GM21825 (cell line): ENCODE measurements around the gene TENM4.
A peak's percentile ranks its signal among the peaks of the same experiment; 100 is the strongest.

ENCODE experiments used
- ATAC-seq: cut with Tn5 transposase; IDR thresholded peaks from one replicate; pipeline ENCODE4 v1.9.1; 2021; ENCODE audit warnings: mild to moderate bottlenecking, moderate library complexity; ENCODE audit not compliant: unreplicated experiment

The TENM4 gene

DNA sequence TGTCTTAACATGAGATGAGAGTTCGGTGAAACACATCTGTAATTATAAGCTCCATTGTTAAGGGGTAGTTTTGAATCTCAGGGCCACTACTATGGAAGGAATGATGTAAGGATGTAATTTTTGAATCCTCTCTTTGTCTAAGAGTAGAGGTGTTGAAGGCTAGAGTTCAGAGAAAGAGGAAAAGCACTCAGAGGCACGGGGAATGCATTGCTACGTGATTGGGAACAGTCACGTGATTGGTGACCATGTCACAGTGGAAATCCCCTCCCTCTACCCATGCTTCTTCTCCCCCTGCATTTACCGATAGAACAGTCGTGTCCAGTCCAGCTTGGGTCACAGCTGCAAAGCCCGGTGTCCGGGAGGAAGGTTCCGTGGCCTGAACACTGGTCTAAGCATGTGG lies 635.8 kb downstream of the TENM4 start:
- ATAC-seq: no peak

DNA sequence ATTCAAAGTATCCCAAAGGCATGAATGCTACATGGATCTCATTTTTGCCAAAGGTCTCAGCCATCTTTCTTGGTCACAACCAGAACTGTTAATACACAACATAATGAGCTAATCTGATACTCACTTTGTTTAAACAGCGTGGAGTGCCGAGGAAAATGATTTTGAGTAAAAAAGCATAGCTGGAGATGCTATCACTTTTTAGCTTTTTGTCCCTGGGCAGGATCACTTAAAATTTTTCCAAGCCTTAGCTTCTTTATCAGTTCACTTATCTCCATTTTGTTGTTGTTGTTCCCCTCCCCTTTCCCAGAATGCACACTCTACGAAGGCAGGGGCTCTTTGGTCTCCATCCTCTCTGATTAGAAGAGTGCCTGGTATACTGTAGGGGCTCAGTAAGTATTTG lies 636.8 kb downstream of the TENM4 start:
- no peak for ATAC-seq

DNA sequence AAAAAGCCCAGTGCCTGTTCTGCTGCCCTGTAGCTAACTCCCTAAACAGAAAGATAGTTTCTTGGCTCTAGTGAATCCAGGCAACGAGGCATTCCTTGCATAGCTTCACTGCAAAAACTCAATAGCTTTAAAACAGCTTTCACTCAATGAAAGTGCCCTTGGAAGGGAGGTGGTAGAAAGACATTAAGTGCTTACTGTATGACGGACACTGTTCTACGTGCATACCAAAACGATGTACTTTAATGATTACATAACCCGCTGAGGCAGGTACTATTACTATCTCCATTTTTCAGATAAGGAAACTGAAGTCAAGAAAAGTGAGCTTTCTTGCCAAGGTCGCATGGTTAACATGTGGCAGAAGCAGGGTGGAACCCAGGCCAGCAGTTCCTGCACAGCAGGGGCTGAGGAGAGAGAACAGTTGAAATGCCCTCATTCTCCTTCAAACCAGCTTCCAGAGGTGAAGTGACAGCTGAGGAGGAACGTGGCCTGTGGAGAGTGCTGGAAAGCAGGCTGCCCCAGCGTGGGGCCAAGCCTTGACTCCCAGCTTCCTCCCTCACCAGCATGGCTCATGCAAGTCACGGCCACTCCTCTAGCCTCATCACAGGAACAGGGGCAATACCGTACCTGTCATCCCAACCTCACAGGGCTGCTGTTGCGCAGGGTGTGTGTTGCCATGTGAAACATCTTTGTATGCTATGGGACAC lies 638.6 kb downstream of the TENM4 start:
- no peak for ATAC-seq

DNA sequence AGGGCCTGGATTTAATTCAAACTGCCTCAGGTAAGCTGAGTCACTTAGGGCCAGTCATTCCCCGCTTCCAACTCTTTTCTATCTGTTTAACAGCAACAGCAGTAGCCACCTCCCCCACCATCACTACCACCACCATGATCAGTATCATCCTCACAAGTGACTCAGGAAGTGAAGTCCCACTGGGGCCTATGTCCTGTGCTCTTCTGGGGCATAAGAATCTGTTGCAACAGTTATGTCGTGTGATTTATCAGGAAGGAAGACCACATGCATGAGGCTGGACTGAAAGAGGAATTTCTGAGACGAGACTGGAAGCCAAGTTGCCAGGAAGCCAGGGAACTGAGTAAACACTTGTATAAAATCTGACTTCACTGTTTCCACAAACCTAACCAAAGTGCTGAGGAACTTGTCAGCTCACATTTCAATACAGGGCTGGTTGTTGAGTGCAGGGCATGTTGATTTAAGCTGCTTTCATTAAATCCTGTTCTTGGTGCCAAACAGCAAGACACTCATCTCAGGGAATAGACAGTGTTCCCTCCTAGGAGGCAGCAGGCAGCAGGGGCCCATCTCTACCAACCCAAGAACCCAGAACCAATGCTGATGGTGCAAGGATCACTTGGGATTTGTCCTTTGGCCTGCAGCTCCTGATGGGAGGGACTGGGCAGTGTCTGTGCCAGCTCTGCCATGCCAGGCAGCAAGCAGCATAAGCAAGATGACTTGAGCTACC lies 639.5 kb downstream of the TENM4 start:
- ATAC-seq: no peak

DNA sequence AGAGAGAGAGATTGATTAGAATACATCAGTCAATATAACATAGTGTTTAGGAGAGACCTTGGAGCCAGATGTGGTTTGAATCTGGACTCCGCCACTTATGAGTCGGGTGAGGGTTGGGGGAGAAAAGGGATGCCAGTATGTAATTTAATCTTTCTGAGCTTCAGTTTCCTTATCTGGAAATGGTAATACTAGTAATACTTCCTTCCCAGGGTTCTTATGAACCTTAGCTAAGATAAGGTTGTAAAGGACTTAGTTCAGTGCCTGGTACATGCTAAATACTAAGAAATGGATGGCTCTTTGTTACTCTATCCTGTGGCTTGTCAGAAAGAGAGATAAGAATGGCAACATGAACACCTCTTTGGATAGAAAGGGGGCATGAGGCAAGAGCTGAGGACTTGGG lies 640.1 kb downstream of the TENM4 start:
- ATAC-seq: no peak

DNA sequence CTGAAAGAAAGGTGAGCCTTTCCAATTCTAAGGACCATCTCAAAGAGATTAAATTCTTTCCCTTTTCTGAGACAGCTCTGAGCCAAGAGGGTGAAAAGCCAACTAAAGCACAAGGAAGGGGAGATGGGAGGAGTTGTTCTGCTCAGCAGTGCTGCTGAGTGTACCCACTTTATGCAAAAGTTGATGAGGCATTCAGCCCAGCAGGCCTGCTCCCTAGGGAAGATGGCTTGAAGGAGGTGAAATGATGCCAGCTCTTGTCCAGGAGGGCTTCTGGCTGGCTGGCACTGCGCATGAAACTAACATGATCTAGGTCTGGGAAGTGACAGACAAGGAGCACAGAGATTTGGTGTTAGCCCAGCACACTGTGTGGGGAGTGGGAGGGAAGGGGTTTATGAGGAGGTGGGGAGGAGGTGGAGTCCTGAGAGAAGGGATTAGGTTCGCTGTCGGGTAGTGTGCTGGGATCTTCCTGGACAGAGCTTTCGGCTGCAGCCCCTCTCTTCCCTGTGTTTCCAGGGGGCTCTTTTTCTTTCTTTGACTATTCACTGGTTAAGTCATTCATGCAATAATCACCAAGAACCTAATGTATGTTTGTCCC lies 640.6 kb downstream of the TENM4 start:
- ATAC-seq: no peak

DNA sequence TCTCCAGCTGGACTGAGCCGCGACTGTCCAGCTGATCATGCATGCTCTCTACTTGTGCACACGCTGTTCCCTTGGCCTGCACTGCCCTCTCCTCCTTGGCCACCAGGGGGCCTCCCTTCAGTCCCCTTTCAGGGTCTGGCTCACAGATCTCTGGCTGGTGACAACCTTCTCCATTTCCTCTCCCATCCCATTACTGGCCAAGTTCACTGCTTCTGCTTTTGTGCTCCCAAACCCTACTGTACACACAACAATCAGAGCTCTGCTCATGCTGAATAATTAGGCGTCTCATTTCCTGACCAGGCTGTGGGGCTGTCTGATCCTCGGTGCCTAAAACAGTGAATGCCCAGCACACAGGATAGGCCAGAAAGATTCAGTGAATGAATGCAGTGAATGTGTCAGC lies 642.2 kb downstream of the TENM4 start:
- peak; percentile 81 for ATAC-seq

DNA sequence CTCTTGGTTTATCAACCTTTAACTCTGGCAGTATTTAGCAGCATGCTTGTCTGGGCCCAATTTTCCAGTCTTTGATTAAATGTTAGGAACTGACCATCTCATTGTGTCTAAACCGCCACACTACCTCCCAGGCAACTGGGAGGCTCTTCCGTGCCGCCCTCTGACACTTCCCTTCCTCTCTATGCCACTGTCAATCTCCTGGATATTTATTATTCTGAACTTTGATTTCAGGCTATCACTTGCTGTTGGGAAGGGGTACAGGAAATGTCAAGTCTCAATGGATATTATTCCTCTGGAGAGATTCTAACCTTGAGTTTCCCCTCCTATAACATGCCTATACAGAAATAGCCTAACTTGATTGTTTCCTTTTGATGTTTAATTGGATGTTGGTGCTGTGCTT lies 643.3 kb downstream of the TENM4 start:
- ATAC-seq: no peak

DNA sequence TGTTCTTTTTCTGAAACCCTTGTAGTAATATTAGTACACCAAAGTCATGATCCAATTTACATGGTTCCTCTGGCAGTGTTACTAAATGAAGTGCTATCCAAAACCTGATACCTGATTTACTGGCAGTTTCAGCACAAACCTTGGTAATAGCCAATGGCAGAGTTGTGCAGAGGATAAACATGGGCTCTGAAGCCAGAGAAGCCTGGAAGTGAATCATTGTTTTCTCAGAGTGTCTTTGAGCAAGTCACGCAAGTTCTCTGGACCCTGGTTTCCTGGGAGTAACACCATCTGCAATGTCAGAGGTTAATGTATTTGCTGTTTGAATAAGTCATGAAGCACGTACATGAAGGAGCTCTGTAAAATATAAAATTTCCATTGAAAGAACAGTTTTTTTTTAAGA lies 643.9 kb downstream of the TENM4 start:
- ATAC-seq: no peak

DNA sequence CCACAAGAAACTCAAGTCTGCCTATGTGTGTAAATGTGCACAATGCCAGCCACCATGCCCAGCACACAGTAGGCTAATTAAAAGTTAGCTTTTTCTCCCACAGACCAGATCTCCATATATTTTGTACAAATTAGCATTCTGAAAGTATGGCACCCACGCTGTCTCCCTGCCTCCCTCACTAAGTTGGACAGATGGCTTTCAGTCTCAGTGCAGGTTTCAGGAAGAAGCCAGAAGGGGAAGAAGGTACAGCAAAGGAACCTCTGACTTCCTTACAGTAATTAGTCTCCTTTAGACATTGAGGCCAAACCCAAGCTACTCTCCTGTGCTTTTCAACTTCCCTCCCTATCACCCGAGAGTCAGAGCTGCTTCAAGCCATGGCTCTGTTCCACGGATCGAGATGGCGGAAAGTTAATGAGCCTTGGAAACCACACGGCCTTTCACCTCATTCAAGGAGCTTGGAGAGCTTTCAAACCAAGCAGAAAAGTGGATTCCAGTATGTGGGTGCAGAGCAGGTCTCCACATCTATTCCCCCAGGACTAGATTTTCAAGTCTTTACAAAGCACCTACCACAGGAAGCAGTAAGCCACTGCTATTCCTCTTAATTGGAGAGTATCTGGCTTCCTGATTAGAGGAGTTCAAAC lies 645.1 kb downstream of the TENM4 start:
- no peak for ATAC-seq

DNA sequence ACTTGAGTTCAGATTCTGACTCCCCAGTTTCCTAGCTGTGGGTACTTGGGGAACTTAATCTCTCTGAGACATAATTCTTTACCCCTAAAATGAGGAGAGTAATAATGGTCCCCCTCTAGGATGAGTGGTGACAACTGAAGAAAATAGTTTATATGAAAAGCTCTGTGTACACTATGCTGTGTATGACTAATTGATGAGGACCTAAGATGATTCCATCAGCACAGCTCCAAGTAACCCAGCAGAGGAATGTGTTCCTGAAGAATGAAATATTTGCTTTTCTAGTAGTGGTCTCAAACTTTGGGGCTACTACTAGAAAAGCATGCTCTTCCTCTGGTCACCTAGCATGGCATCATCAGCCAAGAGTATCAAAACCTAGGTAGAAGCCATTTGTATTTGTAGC lies 648.9 kb downstream of the TENM4 start:
- ATAC-seq: no peak

DNA sequence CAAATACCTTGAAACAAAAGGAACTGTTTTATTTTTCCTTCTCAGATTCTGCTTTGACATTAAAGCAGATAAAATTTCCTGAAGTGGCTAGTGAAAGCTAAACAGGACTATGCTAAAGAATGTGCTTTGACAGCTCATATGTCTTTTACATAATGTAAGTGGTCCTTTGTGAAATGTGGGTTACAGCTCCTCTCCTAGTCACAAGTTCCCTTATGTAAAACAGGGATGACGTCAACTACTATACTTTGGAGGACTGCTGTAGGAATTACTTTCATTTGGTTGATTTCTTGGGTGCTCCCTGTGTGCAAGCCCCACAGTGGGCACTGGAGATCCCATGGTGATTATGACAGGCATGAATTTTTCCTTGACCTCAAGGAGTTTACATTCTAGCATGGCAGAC lies 649.6 kb downstream of the TENM4 start:
- no peak for ATAC-seq

DNA sequence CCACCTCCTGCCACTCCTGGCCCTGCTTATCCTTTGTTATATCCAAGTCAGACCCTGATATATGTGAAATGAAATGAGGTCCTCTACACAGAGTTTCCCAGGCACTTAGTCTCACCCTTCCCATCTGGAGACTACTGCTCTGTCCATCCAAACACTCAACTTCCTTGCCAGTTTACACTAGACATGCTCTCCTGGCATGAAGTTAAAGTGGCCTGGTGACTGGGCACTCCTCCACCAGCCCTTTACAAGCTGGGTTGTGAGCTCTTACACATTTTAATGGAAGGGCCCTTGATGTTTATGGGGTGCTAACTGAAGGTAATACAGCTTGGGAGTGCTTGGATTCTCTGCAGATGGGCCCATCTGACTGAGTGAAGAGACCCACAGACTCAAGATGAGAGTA lies 650.0 kb downstream of the TENM4 start:
- ATAC-seq: no peak

DNA sequence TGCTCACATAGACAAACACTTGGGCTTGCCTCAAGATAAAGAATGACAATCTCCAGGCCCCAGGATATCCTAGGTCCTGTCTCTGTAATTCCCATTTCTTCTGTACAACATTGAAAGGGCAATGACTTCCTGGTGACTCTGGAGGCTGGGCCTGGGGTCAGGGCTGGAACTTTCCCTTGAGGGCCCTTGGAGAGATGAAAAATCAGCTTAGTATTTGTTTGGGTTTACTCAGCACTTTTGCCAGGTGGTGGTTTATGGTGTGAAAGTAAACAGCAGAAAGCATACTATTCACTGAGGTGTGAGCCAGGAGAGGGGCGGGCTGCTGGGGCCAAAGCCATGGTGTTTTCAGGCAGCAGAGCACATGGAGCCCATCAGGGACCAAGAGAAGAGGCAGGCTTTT lies 651.5 kb downstream of the TENM4 start:
- no peak for ATAC-seq

DNA sequence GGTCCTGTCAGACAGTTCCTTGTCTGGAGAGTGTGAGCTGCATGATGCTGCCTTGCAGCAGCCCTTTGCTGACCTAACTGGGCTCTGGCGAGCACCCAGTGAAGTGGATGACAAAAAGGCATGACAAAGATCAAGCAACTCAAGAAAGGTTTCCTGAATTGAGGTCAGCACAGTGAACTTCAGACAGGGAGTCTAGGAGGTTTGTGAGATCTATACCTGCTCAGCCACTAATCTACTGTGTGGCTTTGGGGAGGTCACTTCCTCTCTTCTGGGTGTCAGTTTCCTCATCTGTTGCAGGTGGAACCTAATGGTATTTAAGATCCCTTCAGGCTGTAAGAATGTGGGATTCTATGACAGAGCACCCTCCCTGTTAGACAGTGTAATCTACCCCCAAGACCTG lies 652.3 kb downstream of the TENM4 start:
- no peak for ATAC-seq

DNA sequence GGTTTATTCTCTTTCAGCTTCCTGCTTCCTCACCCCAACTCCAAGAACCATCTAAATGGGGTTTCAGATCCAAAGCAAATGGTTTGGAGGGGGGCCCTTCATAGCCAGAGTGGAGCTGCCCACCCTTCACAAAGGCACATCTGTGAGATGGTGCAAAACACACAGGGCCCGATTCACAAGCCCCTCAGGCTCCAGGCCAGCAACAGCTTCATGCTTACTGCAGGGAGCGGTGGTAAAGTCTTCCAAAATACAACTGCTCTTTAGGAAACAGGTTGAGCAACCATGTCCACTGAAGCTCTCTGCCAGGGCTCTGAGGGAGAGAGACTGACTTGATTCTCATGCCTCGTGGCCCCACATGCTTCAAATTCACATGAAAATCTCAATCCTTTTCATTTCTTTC lies 653.1 kb downstream of the TENM4 start:
- ATAC-seq: no peak

DNA sequence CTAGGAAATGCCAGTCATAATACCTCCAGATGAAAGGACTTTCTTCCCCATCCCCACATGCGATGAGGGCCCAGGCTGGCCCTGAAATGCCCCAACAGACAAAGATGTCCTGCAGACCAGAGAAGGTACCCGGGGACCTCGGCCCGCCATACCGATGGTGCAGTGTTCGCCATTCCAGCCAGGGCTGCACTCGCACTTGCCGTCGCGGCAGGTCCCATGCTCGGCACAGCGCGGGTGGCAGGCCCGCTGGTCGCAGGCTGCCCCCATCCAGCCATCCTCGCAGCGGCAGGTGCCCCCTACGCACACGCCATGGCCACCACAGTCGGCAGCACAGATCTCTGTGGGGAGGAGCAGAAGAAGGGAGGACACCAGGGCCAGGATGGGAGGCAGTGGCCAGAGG lies 654.1 kb downstream of the TENM4 start:
- no peak for ATAC-seq

DNA sequence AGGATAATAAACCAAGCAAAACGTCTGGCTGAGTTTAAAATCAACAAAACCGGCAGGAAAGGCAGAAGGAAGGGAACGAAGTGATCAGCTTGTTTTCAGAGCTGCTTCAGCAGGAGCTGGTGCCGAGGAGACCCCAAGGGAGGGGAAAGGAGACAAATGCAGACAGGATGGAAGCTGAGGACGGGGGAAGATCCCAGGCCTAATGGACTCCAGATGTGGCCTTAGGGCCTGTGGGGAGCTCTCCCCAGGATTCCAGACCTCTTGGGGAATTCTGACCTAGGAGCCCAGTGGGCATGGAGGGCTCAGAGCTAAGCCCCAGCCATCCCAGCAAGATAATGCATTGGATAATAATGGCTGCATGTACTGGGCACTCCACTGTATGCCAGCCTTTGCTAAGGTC lies 654.7 kb downstream of the TENM4 start:
- ATAC-seq: no peak

DNA sequence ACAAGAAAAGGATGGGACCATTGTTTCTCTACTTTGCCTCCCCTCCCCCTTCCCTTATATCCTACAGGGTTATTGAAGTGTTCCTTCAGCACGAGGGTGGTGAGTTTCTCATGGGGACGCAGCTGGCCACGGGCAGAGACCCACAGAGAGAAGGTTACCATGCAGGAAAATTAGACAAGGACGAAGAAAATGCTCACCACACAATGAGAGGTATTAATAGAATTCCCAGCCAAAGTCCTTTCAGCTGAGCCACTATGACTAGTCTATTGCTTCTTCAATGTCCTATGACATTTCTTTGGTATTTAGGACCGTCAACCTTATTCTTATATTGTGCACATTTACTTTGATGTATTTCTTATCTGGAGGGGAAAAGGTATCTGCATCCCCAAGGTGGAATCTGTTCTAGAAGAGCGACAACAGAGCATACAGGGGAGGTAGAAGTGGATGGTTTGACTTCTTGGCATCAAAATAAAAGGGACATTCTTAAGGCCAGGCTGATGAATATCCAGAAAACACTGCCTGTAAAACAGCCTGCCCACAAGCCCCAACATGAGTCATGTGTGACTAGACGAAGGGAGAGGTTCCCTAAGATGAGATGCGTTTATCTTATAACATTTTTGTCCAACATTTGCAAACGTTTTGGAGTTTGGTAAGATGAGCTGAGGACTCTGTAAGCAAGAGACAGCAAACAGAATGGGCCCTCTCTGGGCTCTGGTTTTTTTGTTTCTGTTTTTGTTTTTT lies 656.3 kb downstream of the TENM4 start:
- no peak for ATAC-seq

DNA sequence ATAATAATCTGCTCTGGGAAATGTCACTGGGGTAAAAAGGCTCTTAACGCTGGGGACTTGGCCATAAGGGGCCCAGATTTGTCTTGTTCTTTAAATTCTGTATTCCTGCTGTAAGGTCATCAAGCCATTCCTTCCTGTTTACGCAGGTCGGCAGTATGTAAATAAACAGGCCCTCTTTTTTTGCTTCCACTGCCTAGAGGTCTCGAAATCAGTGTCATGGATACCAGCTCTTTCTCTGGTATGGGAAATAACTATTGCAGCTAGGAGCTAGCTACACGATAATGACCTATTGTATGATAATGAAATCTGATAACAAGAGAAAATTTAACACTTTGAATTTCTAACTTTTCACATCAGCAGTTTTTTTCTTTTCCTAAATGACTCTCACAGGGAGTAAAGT lies 657.0 kb downstream of the TENM4 start:
- ATAC-seq: no peak

DNA sequence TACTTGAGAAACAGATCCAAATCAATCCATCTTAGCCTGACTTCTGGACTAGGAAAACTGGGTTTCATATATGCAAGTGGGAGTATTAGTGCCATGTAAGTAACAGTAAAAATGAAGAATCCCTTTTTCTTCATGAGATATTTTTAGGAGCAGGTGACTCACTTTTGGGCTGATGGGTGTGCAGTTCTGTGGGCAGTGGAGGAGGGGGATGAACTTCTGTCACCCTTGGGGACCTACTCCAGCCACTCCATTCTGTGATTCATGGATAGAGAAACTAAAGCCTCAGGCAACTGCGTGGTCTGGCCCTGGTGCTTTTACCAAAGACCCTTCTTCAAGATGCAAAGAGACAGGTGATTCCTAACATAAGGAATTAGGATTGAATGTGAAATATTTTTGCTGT lies 657.5 kb downstream of the TENM4 start:
- no peak for ATAC-seq
